Pons (tissue), 1 donor: ENCODE results near the gene FUBP3.

Experiments
- DNase-seq: peaks from one replicate; pipeline ENCODE4 v3.0.0-alpha.2; 2016; ENCODE audit warnings: low spot score

Gene FUBP3

GRCh38 chr9:130662099-130662969, 83.0 kb downstream of the FUBP3 start:
- DNase-seq: no peak

- no peak for DNase-seq
These were observed 83.5 kb downstream of the FUBP3 start for GRCh38 chr9:130662970-130663257.

GRCh38 chr9:130663258-130663976, 84.0 kb downstream of the FUBP3 start:
- no peak for DNase-seq

- DNase-seq: no peak
These were observed 84.5 kb downstream of the FUBP3 start for GRCh38 chr9:130663977-130664250.

GRCh38 chr9:130664251-130665028, 85.1 kb downstream of the FUBP3 start, which contains the start of gene PRDM12:
TSS of gene PRDM12 (plus strand) at chr9:130664594. CDS start at chr9:130664654, 60 bp downstream.
- DNase-seq: no peak

- DNase-seq: no peak
These were observed 85.7 kb downstream of the FUBP3 start for GRCh38 chr9:130665029-130665430.

GRCh38 chr9:130665431-130666392, 86.3 kb downstream of the FUBP3 start:
- no peak for DNase-seq

- no peak for DNase-seq
These were observed 87.2 kb downstream of the FUBP3 start for GRCh38 chr9:130666393-130667119.

GRCh38 chr9:130667120-130667435, 87.7 kb downstream of the FUBP3 start:
- DNase-seq: no peak

DNA sequence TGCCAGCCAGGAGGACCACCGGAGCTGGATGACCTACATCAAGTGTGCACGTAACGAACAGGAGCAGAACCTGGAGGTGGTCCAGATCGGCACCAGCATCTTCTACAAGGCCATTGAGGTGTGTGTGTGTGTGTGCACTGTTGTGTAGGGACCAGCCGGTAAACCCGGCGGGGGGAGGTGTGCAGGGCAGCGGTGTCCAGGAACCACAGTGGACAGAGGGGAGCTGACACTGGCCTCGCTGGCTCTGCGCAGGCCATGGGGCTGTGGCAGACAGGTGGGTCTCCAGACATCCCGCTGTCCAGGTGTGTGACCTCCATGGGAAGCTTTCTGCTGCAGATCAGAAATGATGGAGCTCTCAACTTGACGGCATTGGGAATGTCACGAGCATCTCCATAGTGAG, 88.8 kb downstream of the FUBP3 start:
- DNase-seq: no peak

- DNase-seq: no peak
These were observed 89.3 kb downstream of the FUBP3 start for GRCh38 chr9:130668659-130669058.

GRCh38 chr9:130669965-130670364, 90.6 kb downstream of the FUBP3 start:
- DNase-seq: no peak

- no peak for DNase-seq
These were observed 91.3 kb downstream of the FUBP3 start for GRCh38 chr9:130670644-130671043.

- no peak for DNase-seq
These were observed 93.1 kb downstream of the FUBP3 start for GRCh38 chr9:130672466-130672865.

DNA sequence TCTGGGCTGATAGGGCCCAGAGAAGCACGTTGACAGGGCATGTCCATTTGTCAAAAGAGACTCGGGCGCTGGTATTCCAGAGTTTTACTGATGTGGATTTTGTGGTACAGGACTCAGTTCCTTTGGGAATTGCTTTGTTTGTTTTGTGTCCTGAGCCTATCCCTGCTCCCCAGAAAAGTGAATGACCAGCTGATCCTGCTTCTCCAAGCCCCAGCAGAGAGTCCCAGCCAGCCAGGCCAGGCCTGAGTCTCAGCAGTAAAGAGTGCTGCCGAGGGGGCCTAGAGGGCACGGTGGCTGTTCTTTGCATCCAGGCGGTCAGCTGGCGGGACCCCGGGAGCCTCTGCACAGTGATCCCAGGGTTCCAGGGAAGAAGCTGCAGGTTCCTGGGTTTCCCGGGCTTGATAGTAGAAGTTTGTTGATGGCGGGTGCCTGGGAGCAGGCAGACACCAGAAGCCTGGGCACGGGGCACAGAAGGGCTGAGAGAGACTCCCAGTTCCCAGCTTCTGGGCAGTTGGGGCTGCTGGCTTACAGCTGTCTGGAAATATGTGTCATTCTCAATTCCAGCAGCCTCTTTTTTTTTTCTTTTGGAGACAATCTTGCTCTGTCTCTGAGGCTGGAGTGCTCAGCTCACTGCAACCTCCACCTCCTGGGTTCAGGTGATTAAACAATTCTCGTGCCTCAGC, 93.7 kb downstream of the FUBP3 start:
- no peak for DNase-seq

- DNase-seq: no peak
These were observed 96.0 kb downstream of the FUBP3 start for GRCh38 chr9:130675396-130675795.

GRCh38 chr9:130677252-130677651, 97.9 kb downstream of the FUBP3 start:
- no peak for DNase-seq

GRCh38 chr9:130680836-130681768, 101.7 kb downstream of the FUBP3 start:
- no peak for DNase-seq

DNA sequence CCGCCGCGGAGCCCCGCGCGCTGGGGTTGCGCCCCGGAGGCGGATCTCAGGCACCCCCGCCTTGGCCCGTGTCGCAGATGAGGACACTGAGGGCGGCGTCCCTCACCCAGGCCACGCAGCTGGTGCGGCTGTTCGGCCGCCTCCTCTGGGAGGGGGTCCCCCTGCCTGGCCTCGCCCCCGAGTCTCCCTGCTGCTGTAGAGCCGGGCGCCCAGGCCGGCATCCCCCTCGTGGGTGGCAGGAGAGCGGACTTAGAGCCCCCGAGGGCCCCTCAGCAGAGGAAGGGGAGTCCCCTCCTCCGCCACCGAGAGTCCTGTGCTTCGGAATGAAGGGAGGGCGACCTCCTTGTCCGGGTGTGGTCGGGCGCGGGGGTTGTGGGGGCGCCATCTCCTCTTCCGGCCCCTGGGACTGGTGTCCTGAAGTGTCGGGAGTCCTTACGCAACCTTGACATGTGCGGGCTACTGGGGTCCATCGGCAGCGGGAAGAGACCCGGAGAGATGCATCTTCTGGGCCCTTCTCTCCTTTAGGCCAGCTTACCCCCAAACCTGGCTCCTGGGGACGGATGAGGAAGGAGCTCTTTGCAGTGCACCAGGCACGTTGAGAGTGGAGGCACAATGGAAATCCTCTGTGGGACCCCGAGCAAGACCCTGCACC, 102.5 kb downstream of the FUBP3 start:
- DNase-seq: no peak
